ENCODE results near the gene RAMP3. TPM values are rescaled to one million over a fixed set of nuclear protein-coding genes. Genes with fewer than 3 reads are reported as not detected.
"Not testable (repeated sequence)": the region's sequence is repeated elsewhere in the genome, so short reads cannot be mapped to it uniquely, and the experiment has no call there.

RAMP3 gene
- total RNA-seq: 50.1 TPM

DNA sequence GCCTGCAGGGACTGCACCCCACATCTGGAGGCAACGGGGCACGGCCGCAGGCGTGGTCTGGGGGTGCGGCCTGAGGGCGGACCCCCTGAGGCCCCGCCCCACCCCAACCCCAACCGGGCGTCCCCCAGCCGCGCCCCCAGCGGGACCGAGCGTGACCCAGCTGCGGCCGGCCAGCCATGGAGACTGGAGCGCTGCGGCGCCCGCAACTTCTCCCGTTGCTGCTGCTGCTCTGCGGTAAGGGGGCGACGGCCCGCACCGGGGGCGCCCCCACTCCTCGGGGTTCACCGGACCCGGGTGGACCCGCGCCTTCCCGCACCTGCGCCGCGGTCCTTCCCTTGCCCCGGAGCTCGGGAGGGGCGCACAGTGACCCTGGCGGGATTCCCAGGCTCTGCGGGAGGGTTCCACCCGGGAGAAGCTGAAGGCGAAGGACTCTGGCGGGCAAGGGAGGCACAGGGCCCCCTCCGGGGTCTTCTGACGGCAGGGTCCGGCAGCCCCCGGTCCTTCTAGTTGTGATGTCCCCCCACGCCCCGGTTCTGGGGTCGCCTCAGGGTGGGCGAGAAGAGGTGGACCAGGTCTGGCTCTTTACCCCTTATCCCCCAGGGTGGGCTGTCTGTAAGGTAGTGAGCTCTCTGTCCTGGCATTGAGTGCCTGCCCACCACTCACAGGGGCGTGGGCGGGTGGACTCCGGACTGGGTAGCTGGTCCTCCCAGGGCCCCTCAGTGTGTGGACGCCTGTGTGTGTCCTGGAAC, at the start of gene RAMP3:
RAMP3 (plus strand) TSS at position 139 of the 749 bp plus-strand sequence; CDS start at position 177, 38 bp downstream.
- H3K4me3 ChIP-seq: peak within 1 kb of the TSS; percentile 42 to 43
- no peaks in the 10 kb centered on the region for H3K36me3 ChIP-seq
- intact Hi-C loops (cut with DNase I): loop anchor here (10.0 kb wide), 1 partner anchor 707 kb away; no protein-coding TSS in a partner anchor
- no peak for DNase-seq (ENCODE audit: extremely low spot score in 2 of 2)
- H3K4me1 ChIP-seq: peaks cover 9% of the 10 kb centered on the region
- H3K27ac ChIP-seq: peak within 1 kb of the TSS; percentile 57
- TF ChIP-seq, protein P1, sequence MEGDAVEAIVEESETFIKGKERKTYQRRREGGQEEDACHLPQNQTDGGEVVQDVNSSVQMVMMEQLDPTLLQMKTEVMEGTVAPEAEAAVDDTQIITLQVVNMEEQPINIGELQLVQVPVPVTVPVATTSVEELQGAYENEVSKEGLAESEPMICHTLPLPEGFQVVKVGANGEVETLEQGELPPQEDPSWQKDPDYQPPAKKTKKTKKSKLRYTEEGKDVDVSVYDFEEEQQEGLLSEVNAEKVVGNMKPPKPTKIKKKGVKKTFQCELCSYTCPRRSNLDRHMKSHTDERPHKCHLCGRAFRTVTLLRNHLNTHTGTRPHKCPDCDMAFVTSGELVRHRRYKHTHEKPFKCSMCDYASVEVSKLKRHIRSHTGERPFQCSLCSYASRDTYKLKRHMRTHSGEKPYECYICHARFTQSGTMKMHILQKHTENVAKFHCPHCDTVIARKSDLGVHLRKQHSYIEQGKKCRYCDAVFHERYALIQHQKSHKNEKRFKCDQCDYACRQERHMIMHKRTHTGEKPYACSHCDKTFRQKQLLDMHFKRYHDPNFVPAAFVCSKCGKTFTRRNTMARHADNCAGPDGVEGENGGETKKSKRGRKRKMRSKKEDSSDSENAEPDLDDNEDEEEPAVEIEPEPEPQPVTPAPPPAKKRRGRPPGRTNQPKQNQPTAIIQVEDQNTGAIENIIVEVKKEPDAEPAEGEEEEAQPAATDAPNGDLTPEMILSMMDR (IDR thresholded peaks at IDR 0.05): no peak
- TF ChIP-seq POLR2AphosphoS5 (IDR thresholded peaks at IDR 0.05; ENCODE audit: insufficient read depth in 1 of 2, low read depth in 1 of 2) (no peak), POLR2A (IDR thresholded peaks at IDR 0.05) (no peak)
- H3K27me3 ChIP-seq: peaks cover 9% of the 10 kb centered on the region
- H3K9me3 ChIP-seq: no peaks in the 10 kb centered on the region

DNA sequence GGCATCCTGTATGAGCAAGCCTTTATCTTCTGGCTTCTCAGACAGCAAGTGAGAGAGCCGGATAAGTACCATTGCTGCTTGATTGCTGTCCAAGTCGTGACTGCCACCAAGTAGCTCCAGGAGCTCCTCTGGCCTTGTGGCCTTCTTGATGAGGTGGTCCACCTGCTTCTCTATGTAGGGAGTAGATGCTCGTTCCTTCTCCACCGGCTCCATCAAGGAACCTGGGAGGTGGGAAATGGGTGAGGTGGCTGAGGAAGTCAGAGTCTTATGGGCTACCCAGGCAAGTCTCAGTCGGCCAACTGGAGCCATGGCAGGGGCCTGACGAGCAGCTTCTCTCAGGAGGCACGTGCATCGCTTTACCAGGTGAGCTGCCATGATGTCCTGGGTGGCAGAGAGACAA, 48.7 kb upstream of the RAMP3 start:
- Histone ChIP-seq H3K27ac (no peak overlapping the region), H3K4me3 (no peak overlapping the region), H3K4me1 (peaks cover 57% of the 10 kb centered on the region), H3K9me3 (no peaks in the 10 kb centered on the region), H3K27me3 (no peaks in the 10 kb centered on the region), H3K36me3 (peaks cover 3 to 52% of the 10 kb centered on the region in 2 donors)
- intact Hi-C loops (cut with DNase I): no loop called here
- TF ChIP-seq, protein P1 (IDR thresholded peaks at IDR 0.05): no peak
- TF ChIP-seq POLR2AphosphoS5 (IDR thresholded peaks at IDR 0.05; ENCODE audit: insufficient read depth in 1 of 2, low read depth in 1 of 2) (no peak), POLR2A (IDR thresholded peaks at IDR 0.05) (no peak)
- DNase-seq (ENCODE audit: extremely low spot score in 2 of 2): no peak

GRCh38 chr7:45111298-45112223, 46.0 kb upstream of the RAMP3 start, which contains the start of gene TBRG4:
Gene TBRG4, minus strand, starts transcription at chr7:45111697. Its CDS starts 2,460 bp downstream, at chr7:45109237.
- peak within 1 kb of the TSS; percentile 92 for H3K27ac ChIP-seq
- intact Hi-C loops (cut with DNase I): no loop called here
- H3K27me3 ChIP-seq: no peaks in the 10 kb centered on the region
- H3K36me3 ChIP-seq: peaks cover 3 to 25% of the 10 kb centered on the region in 2 donors
- DNase-seq (ENCODE audit: extremely low spot score in 2 of 2): peak in 1 of 2 donors; percentile 94
- no peaks in the 10 kb centered on the region for H3K9me3 ChIP-seq
- peak within 1 kb of the TSS; percentile 71 to 77 for H3K4me3 ChIP-seq
- TF ChIP-seq POLR2AphosphoS5 (IDR thresholded peaks at IDR 0.05; ENCODE audit: insufficient read depth in 1 of 2, low read depth in 1 of 2): peak; percentile 99
- TF ChIP-seq POLR2A (IDR thresholded peaks at IDR 0.05): peak in 1 of 2 donors; percentile 77
- TF ChIP-seq, protein P1 (IDR thresholded peaks at IDR 0.05): peak in 2 of 3 experiments; percentile 24 to 25
- peaks cover 48% of the 10 kb centered on the region for H3K4me1 ChIP-seq

DNA sequence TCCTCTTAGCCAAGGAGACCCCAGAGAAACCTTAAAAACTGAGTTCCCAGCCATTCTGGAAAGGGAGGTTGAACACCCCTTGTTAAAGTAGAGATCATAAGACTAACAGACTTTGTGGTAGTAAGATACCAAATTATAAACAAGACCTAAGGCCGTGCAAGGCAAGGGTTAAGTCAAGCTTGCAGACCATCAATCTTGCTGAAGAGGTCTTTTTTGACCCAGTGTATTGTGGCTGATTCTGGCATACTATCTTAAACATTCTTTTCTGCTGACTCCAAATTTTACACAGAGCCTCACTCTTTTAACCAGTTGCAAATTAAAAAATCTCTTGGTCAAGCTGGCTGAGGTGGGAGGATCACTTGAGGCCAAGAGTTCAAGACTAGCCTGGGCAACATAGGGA, 44.9 kb upstream of the RAMP3 start:
- intact Hi-C loops (cut with DNase I): no loop called here
- peaks cover 41% of the 10 kb centered on the region for H3K4me1 ChIP-seq
- no peak for DNase-seq (ENCODE audit: extremely low spot score in 2 of 2)
- no peaks in the 10 kb centered on the region for H3K27me3 ChIP-seq
- H3K9me3 ChIP-seq: no peaks in the 10 kb centered on the region
- H3K4me3 ChIP-seq: peak overlapping the region in 1 of 2 donors; percentile 71
- no peak for TF ChIP-seq POLR2A (IDR thresholded peaks at IDR 0.05)
- no peak for TF ChIP-seq POLR2AphosphoS5 (IDR thresholded peaks at IDR 0.05; ENCODE audit: insufficient read depth in 1 of 2, low read depth in 1 of 2)
- TF ChIP-seq, protein P1 (IDR thresholded peaks at IDR 0.05): no peak
- H3K36me3 ChIP-seq: peaks cover 0 to 15% of the 10 kb centered on the region in 2 donors
- H3K27ac ChIP-seq: peak overlapping the region; percentile 92

DNA sequence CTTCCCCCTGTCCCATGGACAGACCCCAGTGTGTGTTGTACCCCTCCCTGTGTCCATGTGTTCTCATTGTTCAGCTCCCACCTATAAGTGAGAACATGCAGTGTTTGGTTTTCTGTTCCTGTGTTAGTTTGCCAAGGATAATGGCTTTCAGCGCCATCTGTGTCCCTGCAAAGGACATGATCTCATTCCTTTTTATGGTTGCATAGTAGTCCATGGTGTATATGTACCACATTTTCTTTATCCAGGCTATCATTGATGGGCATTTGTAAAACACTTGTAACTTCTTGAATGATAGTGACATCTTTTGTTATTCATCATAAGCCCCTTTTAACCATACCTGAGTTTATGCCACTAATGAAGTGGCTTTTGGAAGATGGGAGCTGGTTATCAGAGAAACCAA, 43.3 kb upstream of the RAMP3 start:
- not testable (repeated sequence) for H3K9me3 ChIP-seq

More for the DNA sequence above, 43.3 kb upstream of the RAMP3 start:
- H3K36me3 ChIP-seq; H3K27me3 ChIP-seq; H3K27ac ChIP-seq; H3K4me3 ChIP-seq; DNase-seq (ENCODE audit: extremely low spot score in 2 of 2); intact Hi-C loops (cut with DNase I): not testable (repeated sequence)
- peaks cover 26% of the 10 kb centered on the region for H3K4me1 ChIP-seq

Measured in vagina (tissue), 2 donors.